Measurements from ENCODE around the gene FXN. TPM values are rescaled to one million over a fixed set of nuclear protein-coding genes. Genes with fewer than 3 reads are reported as not detected.

Gene FXN
- total RNA-seq, 4 donors from 2014 or later: 1.8 to 10.1 (median 3.3) TPM

DNA sequence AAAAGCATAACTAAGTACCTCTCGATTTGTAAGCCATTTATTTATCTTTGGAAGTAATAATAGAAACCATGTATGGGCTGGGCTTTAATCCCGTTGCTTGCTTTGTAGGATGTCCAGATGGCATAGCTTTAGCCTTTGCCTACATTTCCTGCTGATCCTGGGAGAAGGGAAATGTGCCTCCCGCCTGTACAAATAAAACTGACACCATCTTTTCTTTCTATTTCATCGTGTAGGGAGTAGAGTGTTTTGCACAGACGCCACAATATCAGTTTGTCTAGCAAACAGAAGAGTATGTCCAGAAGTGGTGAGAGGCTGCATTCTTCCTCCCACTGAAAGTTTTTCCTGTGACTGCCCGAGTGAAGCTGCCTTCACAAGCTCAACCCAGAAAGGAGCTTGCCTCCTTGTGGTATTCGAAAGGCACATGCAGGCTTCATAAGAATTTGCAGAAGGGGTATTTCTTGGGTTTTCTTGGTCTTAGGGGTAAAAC is 113.8 kb downstream of the FXN start:
- TF ChIP-seq, protein P1, sequence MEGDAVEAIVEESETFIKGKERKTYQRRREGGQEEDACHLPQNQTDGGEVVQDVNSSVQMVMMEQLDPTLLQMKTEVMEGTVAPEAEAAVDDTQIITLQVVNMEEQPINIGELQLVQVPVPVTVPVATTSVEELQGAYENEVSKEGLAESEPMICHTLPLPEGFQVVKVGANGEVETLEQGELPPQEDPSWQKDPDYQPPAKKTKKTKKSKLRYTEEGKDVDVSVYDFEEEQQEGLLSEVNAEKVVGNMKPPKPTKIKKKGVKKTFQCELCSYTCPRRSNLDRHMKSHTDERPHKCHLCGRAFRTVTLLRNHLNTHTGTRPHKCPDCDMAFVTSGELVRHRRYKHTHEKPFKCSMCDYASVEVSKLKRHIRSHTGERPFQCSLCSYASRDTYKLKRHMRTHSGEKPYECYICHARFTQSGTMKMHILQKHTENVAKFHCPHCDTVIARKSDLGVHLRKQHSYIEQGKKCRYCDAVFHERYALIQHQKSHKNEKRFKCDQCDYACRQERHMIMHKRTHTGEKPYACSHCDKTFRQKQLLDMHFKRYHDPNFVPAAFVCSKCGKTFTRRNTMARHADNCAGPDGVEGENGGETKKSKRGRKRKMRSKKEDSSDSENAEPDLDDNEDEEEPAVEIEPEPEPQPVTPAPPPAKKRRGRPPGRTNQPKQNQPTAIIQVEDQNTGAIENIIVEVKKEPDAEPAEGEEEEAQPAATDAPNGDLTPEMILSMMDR (IDR thresholded peaks at IDR 0.05; ENCODE audit: low read depth): no peak

Small RNA genes within 50 kb of the gene (small RNA-seq; reads per million reads assigned to genes)
- not detected for gene AL162730.1

Other genes with a start within 250 kb of the FXN start
- gene PRKACG, start 21.6 kb upstream of the FXN start, total RNA-seq: not detected
- gene TJP2, start 138.5 kb downstream of the FXN start, total RNA-seq: 100 to 1,000 TPM in 3 of 4 donors, 10 to 100 TPM in 1; 98.8 to 203 (median 137) TPM

Data from subcutaneous adipose tissue (tissue), 4 donors.